OCI-LY7 (cell line): Measurements from ENCODE around the gene OSGIN1. TPM values are rescaled to one million over a fixed set of nuclear protein-coding genes. Genes with fewer than 3 reads are reported as not detected.

ENCODE experiments used
- BruUV-seq: library from RNA; stranded (reverse); fragments of 400-500 nt; replicated peaks from 2 replicates; lab custom pipeline; 2021; lab: Mats Ljungman, UMichigan
- CTCF ChIA-PET: fragments of 300-600 bp; sonication (Branson Sonifier 250); formaldehyde crosslinking; loops from one replicate; lab custom pipeline; 2022; ENCODE audit warnings: antibody characterized with exemption; ENCODE audit not compliant: unreplicated experiment; lab: Charles Lee
- POLR2A ChIA-PET: fragments of 300-600 bp; sonication (Branson Sonifier 250); formaldehyde crosslinking; loops from one replicate; lab custom pipeline; 2022; ENCODE audit warnings: antibody characterized with exemption; lab: Charles Lee
- DNase-seq: peaks from one replicate; pipeline ENCODE4 v3.0.0-alpha.2; 2015; ENCODE audit warnings: low spot score
- H2AFZ ChIP-seq: fragments of 200-600 bp; sonication (generic), shearing (Covaris generic); 2 replicates; pipeline ENCODE4 v1.6.1; 2014; ENCODE audit warnings: mild to moderate bottlenecking, antibody characterized with exemption, low read length, moderate library complexity
- H3K27ac ChIP-seq: fragments of 200-600 bp; sonication (generic); 2 replicates; pipeline ENCODE4 v1.5.1; 2014; ENCODE audit warnings: mixed run types, low read depth, mild to moderate bottlenecking, moderate library complexity, low read length, inconsistent platforms; ENCODE audit not compliant: poor library complexity, severe bottlenecking
- H3K36me3 ChIP-seq: fragments of 200-600 bp; sonication (generic); 2 replicates; pipeline ENCODE4 v1.6.1; 2014; ENCODE audit warnings: mild to moderate bottlenecking, antibody characterized with exemption, low read length, moderate library complexity, mixed read lengths; ENCODE audit not compliant: insufficient read depth
- H3K4me1 ChIP-seq: fragments of 200-600 bp; sonication (generic); 2 replicates; pipeline ENCODE4 v1.5.1; 2014; ENCODE audit warnings: mild to moderate bottlenecking, low read length; ENCODE audit not compliant: insufficient read depth, poor library complexity, severe bottlenecking
- H3K4me2 ChIP-seq: fragments of 200-600 bp; sonication (generic); 2 replicates; pipeline ENCODE4 v1.6.1; 2014; ENCODE audit warnings: mild to moderate bottlenecking, low read length
- H3K4me3 ChIP-seq: fragments of 200-600 bp; sonication (generic); 2 replicates; pipeline ENCODE4 v1.5.1; 2014; ENCODE audit warnings: mild to moderate bottlenecking, low read depth, low read length; ENCODE audit not compliant: poor library complexity, severe bottlenecking
- H3K79me2 ChIP-seq: fragments of 200-600 bp; sonication (generic); 2 replicates; pipeline ENCODE4 v1.6.1; 2016; ENCODE audit warnings: low read depth, mild to moderate bottlenecking, low read length, moderate library complexity, mixed read lengths; ENCODE audit not compliant: insufficient read depth
- H3K9me2 ChIP-seq: fragments of 200-600 bp; sonication (generic); 2 replicates; pipeline ENCODE4 v1.6.1; 2016; ENCODE audit warnings: mild to moderate bottlenecking, low read length, mixed read lengths; ENCODE audit not compliant: insufficient read depth
- H3K9me3 ChIP-seq: fragments of 200-600 bp; sonication (generic); 2 replicates; pipeline ENCODE4 v1.6.1; 2014; ENCODE audit warnings: mild to moderate bottlenecking, mixed run types, low read length, mixed read lengths
- H4K20me1 ChIP-seq: fragments of 200-600 bp; sonication (generic); 2 replicates; pipeline ENCODE4 v1.6.1; 2014; ENCODE audit warnings: mild to moderate bottlenecking, antibody characterized with exemption, low read length, moderate library complexity, mixed read lengths; ENCODE audit not compliant: insufficient read depth
- CTCF ChIP-seq: fragments of 200-600 bp; sonication (generic); conservative IDR thresholded peaks from 2 replicates; pipeline ENCODE4 v1.5.1; 2014; ENCODE audit warnings: mild to moderate bottlenecking, antibody characterized with exemption, low read length, moderate library complexity, mixed read lengths
- EZH2phosphoT487 ChIP-seq: fragments of 200-600 bp; sonication (generic); IDR thresholded peaks from 2 replicates; pipeline ENCODE4 v1.6.1; 2018; ENCODE audit warnings: low read depth, borderline replicate concordance, mild to moderate bottlenecking, mixed run types, antibody characterized with exemption, low read length, moderate library complexity, mixed read lengths
- intact Hi-C: fragments of 100-400 bp; cut with micrococcal nuclease; formaldehyde crosslinking; loops from one replicate; pipeline ENCODE4 v1.10.0; 2022; ENCODE audit not compliant: unreplicated experiment
- total RNA-seq, 2 experiments: library from RNA; depleted of rRNA in 1 of 2; stranded (reverse); fragments of >200 nt in 1 of 2; shearing (Covaris generic) in 1 of 2; gene quantifications; 2 replicates each; pipeline ENCODE4 v1.2.3, GENCODE V29; 2014 to 2022

The OSGIN1 gene
- total RNA-seq, 2 experiments from 2014 or later, result 0.28 to 1.0 TPM

- CTCF ChIA-PET, result no interaction called here
- intact Hi-C loops, result loop anchor here (10.0 kb wide), 1 partner anchor 211 kb away; the partner anchor contains the start of gene HSBP1
- DNase-seq, result no peak
Observed at GRCh38 chr16:84015399-84015798, 62.4 kb downstream of the OSGIN1 start.

More at GRCh38 chr16:84015399-84015798, 62.4 kb downstream of the OSGIN1 start:
- Histone ChIP-seq H3K79me2 (no peaks in the 10 kb centered on the region), H2AFZ (no peak overlapping the region), H3K27ac (no peak overlapping the region), H3K4me1 (peaks cover 4% of the 10 kb centered on the region), H4K20me1 (no peaks in the 10 kb centered on the region), H3K9me2 (no peaks in the 10 kb centered on the region), H3K36me3 (no peaks in the 10 kb centered on the region), H3K4me2 (no peak overlapping the region), H3K9me3 (no peaks in the 10 kb centered on the region), H3K4me3 (no peak overlapping the region)
- BruUV-seq, result no TSS peak
- TF ChIP-seq CTCF (no peak), EZH2phosphoT487 (no peak)
- POLR2A ChIA-PET, result no interaction called here

Other genes starting within 250 kb of the OSGIN1 start
- 131 and 150 TPM in 2 replicates for gene HSBP1, start 145.3 kb upstream of the OSGIN1 start, total RNA-seq (2014; rRNA removed; shearing (Covaris generic))
- gene HSBP1, start 145.3 kb upstream of the OSGIN1 start, total RNA-seq (2022), result 104 and 105 TPM in 2 replicates
- gene MLYCD, start 54.1 kb upstream of the OSGIN1 start, total RNA-seq (2014; rRNA removed; shearing (Covaris generic)), result 3.2 and 3.5 TPM in 2 replicates
- 10.9 and 11.1 TPM in 2 replicates for gene MLYCD, start 54.1 kb upstream of the OSGIN1 start, total RNA-seq (2022)
- gene NECAB2, start 15.0 kb downstream of the OSGIN1 start, total RNA-seq (2014; rRNA removed; shearing (Covaris generic)), result not detected in 2 replicates
- gene NECAB2, start 15.0 kb downstream of the OSGIN1 start, total RNA-seq (2022), result not detected in 2 replicates
- gene SLC38A8, start 89.6 kb downstream of the OSGIN1 start, total RNA-seq (2014; rRNA removed; shearing (Covaris generic)), result not detected in 2 replicates
- not detected in 2 replicates for gene SLC38A8, start 89.6 kb downstream of the OSGIN1 start, total RNA-seq (2022)
- gene MBTPS1, start 163.7 kb downstream of the OSGIN1 start, total RNA-seq (2014; rRNA removed; shearing (Covaris generic)), result 39.4 and 49.6 TPM in 2 replicates
- gene MBTPS1, start 163.7 kb downstream of the OSGIN1 start, total RNA-seq (2022), result 65.2 and 71.8 TPM in 2 replicates
- gene HSDL1, start 191.9 kb downstream of the OSGIN1 start, total RNA-seq (2014; rRNA removed; shearing (Covaris generic)), result 15.4 and 16.3 TPM in 2 replicates
- gene HSDL1, start 191.9 kb downstream of the OSGIN1 start, total RNA-seq (2022), result 25.1 and 26.9 TPM in 2 replicates
- gene DNAAF1, start 192.1 kb downstream of the OSGIN1 start, total RNA-seq (2014; rRNA removed; shearing (Covaris generic)), result 0.08 TPM in 1 of 2 replicates, not detected in the other
- gene DNAAF1, start 192.1 kb downstream of the OSGIN1 start, total RNA-seq (2022), result 0.24 and 0.34 TPM in 2 replicates
- 27.4 and 64.6 TPM in 2 replicates for gene TAF1C, start 233.8 kb downstream of the OSGIN1 start, total RNA-seq (2014; rRNA removed; shearing (Covaris generic))
- gene TAF1C, start 233.8 kb downstream of the OSGIN1 start, total RNA-seq (2022), result 62.5 and 66.1 TPM in 2 replicates
- not detected in 2 replicates for gene ADAD2, start 237.9 kb downstream of the OSGIN1 start, total RNA-seq (2014; rRNA removed; shearing (Covaris generic))
- not detected in 2 replicates for gene ADAD2, start 237.9 kb downstream of the OSGIN1 start, total RNA-seq (2022)